ENCODE data around the gene ZNF862.

- TF ChIP-seq POLR2AphosphoS5 (IDR thresholded peaks at IDR 0.05; ENCODE audit: low read depth, low read length) (no peak), REST (IDR thresholded peaks at IDR 0.05; ENCODE audit: insufficient read depth in 1 of 2, low read depth in 2 of 2, low read length in 2 of 2) (no peak), TAF1 (IDR thresholded peaks at IDR 0.05; ENCODE audit: borderline replicate concordance, insufficient read depth, low read length) (no peak), SIN3A (IDR thresholded peaks at IDR 0.05; ENCODE audit: borderline replicate concordance, insufficient read depth, low read length) (no peak)
Measured at GRCh38 chr7:149859369-149859768, 21.2 kb downstream of the ZNF862 start.

All from PFSK-1 (cell line).